ENCODE data around the gene NPPC. TPM values are rescaled to one million over a fixed set of nuclear protein-coding genes. Genes with fewer than 3 reads are reported as not detected.
"Not testable (repeated sequence)": the region's sequence is repeated elsewhere in the genome, so short reads cannot be mapped to it uniquely, and the experiment has no call there.

The NPPC gene
- total RNA-seq, 1 experiment from 2014 or later, result 0.98 TPM

- POLR2A ChIA-PET, result no interaction called here
- TF ChIP-seq ZBTB43 (CRISPR knock-in tag; IDR thresholded peaks at IDR 0.05) (no peak), ZNF512 (CRISPR knock-in tag; IDR thresholded peaks at IDR 0.05; ENCODE audit: borderline replicate concordance) (no peak), KAT7 (CRISPR knock-in tag; IDR thresholded peaks at IDR 0.05; ENCODE audit: borderline replicate concordance) (no peak), MLX (CRISPR knock-in tag; IDR thresholded peaks at IDR 0.05) (no peak), TEAD1 (CRISPR knock-in tag; IDR thresholded peaks at IDR 0.05) (no peak), CDX4 (CRISPR knock-in tag; IDR thresholded peaks at IDR 0.05; ENCODE audit: borderline replicate concordance) (no peak), FOXJ3 (CRISPR knock-in tag; IDR thresholded peaks at IDR 0.05; ENCODE audit: borderline replicate concordance) (no peak), ZMAT4 (CRISPR knock-in tag; IDR thresholded peaks at IDR 0.05) (no peak), EMX1 (CRISPR knock-in tag; IDR thresholded peaks at IDR 0.05) (no peak), FOXP1 (CRISPR knock-in tag; IDR thresholded peaks at IDR 0.05; ENCODE audit: borderline replicate concordance) (no peak), GRHL2 (CRISPR knock-in tag; IDR thresholded peaks at IDR 0.05; ENCODE audit: insufficient replicate concordance, severe bottlenecking) (no peak), OVOL2 (CRISPR knock-in tag; IDR thresholded peaks at IDR 0.05; ENCODE audit: borderline replicate concordance) (no peak), ZNF425 (CRISPR knock-in tag; conservative IDR thresholded peaks at IDR 0.05) (no peak), TCF7 (CRISPR knock-in tag; IDR thresholded peaks at IDR 0.05; ENCODE audit: low read depth) (no peak), ZNF396 (CRISPR knock-in tag; IDR thresholded peaks at IDR 0.05; ENCODE audit: borderline replicate concordance) (no peak), NR3C1 (CRISPR knock-in tag; conservative IDR thresholded peaks at IDR 0.05; ENCODE audit: low read depth) (no peak), MAX (CRISPR knock-in tag; IDR thresholded peaks at IDR 0.05) (no peak), STAT6 (CRISPR knock-in tag; conservative IDR thresholded peaks at IDR 0.05; ENCODE audit: low read depth) (no peak), ATF3 (CRISPR knock-in tag; conservative IDR thresholded peaks at IDR 0.05) (no peak)
- no peak overlapping the region for H3K4me3 Mint-ChIP-seq
- ATAC-seq (no peak), DNase-seq (ENCODE audit: low spot score) (no peak)
- H3K4me1 Mint-ChIP-seq, result peaks cover 8% of the 10 kb centered on the region
- peaks cover 13% of the 10 kb centered on the region for H3K9me3 Mint-ChIP-seq
- H3K27ac Mint-ChIP-seq, result no peak overlapping the region
- H3K36me3 Mint-ChIP-seq, result peaks cover 5% of the 10 kb centered on the region; the same call in 1 of the 2 replicates
- peaks cover 3% of the 10 kb centered on the region for H3K27me3 Mint-ChIP-seq (ENCODE audit: low read depth)
- CTCF ChIA-PET, result interaction anchor here (0.8 to 3.5 kb wide), 4 partner anchors 10 to 176 kb away, joined by 3 to 18 read pairs (median 4); no protein-coding TSS in a partner anchor
Measured at GRCh38 chr2:231882646-231883045, 43.5 kb downstream of the NPPC start.

GRCh38 chr2:231880371-231880770 is 45.8 kb downstream of the NPPC start:
- H3K27ac Mint-ChIP-seq; DNase-seq (ENCODE audit: low spot score); POLR2A ChIA-PET; H3K4me3 Mint-ChIP-seq; H3K9me3 Mint-ChIP-seq; H3K4me1 Mint-ChIP-seq; H3K36me3 Mint-ChIP-seq; ATAC-seq; H3K27me3 Mint-ChIP-seq (ENCODE audit: low read depth): not testable (repeated sequence)
- CTCF ChIA-PET, result interaction anchor here (0.7 to 1.8 kb wide), 2 partner anchors 17 to 20 kb away, joined by 3 to 8 read pairs; no protein-coding TSS in a partner anchor
